Activated T-helper 2 cell treated with anti-CD3 and anti-CD28 coated beads, Interferon-gamma antibody, Interleukin-2, Interleukin-4, amounts not matched to agents 10 μg/mL and 5 μg/mL and 100 μg/mL, durations not matched to agents 14 hours and 24 hours and 36 hours (primary cell): ENCODE data around the gene CAMTA1. TPM values are rescaled to one million over a fixed set of nuclear protein-coding genes. Genes with fewer than 3 reads are reported as not detected.

Experiments used
- DNase-seq: peaks from one replicate; pipeline ENCODE4 v3.0.0; 2021; ENCODE audit warnings: low spot score
- H3K27ac Mint-ChIP-seq: one replicate; pipeline ENCODE4 v1.8.0; 2021; ENCODE audit warnings: mixed read lengths
- H3K27me3 Mint-ChIP-seq: one replicate; pipeline ENCODE4 v1.8.0; 2021; ENCODE audit warnings: low read depth, mixed read lengths
- H3K36me3 Mint-ChIP-seq: one replicate; pipeline ENCODE4 v1.8.0; 2021; ENCODE audit warnings: low read depth, mixed read lengths
- H3K4me1 Mint-ChIP-seq: one replicate; pipeline ENCODE4 v1.8.0; 2021; ENCODE audit warnings: low read depth, mixed read lengths
- H3K4me3 Mint-ChIP-seq: one replicate; pipeline ENCODE4 v1.8.0; 2021; ENCODE audit warnings: low read depth, mild to moderate bottlenecking, moderate library complexity, mixed read lengths
- H3K9me3 Mint-ChIP-seq: one replicate; pipeline ENCODE4 v1.8.0; 2021; ENCODE audit warnings: mixed read lengths
- intact Hi-C: fragments of 100-400 bp; cut with micrococcal nuclease; formaldehyde crosslinking; loops from one replicate; pipeline ENCODE4 v1.15.1; 2023
- total RNA-seq: library from RNA; stranded (reverse); gene quantifications from 2 replicates; pipeline ENCODE4 v1.2.3, GENCODE V29; 2022

CAMTA1 gene
- total RNA-seq, 1 donor from 2014 or later = 62.9 TPM

DNA sequence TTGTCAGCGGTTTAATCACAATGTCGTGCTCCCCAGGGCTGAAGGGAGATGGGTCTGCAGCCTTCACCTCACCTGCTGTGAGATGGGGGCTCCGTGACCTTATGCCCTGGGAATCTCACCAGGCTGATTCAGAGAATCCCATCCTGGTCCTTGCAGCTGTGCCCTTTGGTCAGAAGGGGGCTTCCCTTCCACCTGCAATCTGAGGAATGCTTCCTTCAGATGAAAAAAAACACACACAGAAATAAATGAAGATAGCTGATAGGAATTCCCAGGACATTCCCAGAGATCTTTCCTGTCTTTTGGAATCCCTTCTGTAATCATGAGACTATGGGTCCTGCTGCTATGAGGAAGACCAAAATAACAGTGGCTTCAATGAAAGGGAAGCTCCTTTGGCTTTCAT lies 858.8 kb downstream of the CAMTA1 start:
- Mint-ChIP-seq H3K27me3 (no peaks in the 10 kb centered on the region), H3K4me1 (no peaks in the 10 kb centered on the region)

GRCh38 chr1:7644961-7645750 lies 859.9 kb downstream of the CAMTA1 start:
- DNase-seq = no peak
- no peak overlapping the region for H3K4me3 Mint-ChIP-seq
- H3K27ac Mint-ChIP-seq = no peak overlapping the region
- H3K27me3 Mint-ChIP-seq = no peaks in the 10 kb centered on the region
- no peaks in the 10 kb centered on the region for H3K4me1 Mint-ChIP-seq
- intact Hi-C loops = loop anchor here (5.0 kb wide), 2 partner anchors 193 to 603 kb away; no protein-coding TSS in a partner anchor
- no peaks in the 10 kb centered on the region for H3K36me3 Mint-ChIP-seq
- no peaks in the 10 kb centered on the region for H3K9me3 Mint-ChIP-seq

More for the DNA sequence above, 858.8 kb downstream of the CAMTA1 start:
- DNase-seq = no peak
- intact Hi-C loops = no loop called here
- H3K4me3 Mint-ChIP-seq = no peak overlapping the region
- H3K27ac Mint-ChIP-seq = no peak overlapping the region
- H3K36me3 Mint-ChIP-seq = no peaks in the 10 kb centered on the region
- H3K9me3 Mint-ChIP-seq = no peaks in the 10 kb centered on the region

GRCh38 chr1:7645751-7646048 lies 860.4 kb downstream of the CAMTA1 start:
- no peak for DNase-seq
- H3K4me1 Mint-ChIP-seq = no peaks in the 10 kb centered on the region
- intact Hi-C loops = loop anchor here (5.0 kb wide), 2 partner anchors 193 to 603 kb away; no protein-coding TSS in a partner anchor
- no peak overlapping the region for H3K4me3 Mint-ChIP-seq
- no peaks in the 10 kb centered on the region for H3K27me3 Mint-ChIP-seq
- no peaks in the 10 kb centered on the region for H3K9me3 Mint-ChIP-seq
- H3K27ac Mint-ChIP-seq = no peak overlapping the region
- H3K36me3 Mint-ChIP-seq = no peaks in the 10 kb centered on the region

- Mint-ChIP-seq H3K27me3 (no peaks in the 10 kb centered on the region), H3K4me1 (no peaks in the 10 kb centered on the region), H3K36me3 (no peaks in the 10 kb centered on the region), H3K4me3 (no peak overlapping the region), H3K9me3 (no peaks in the 10 kb centered on the region), H3K27ac (no peak overlapping the region)
- no peak for DNase-seq
- intact Hi-C loops = loop anchor here (5.0 kb wide), 2 partner anchors 194 to 604 kb away; no protein-coding TSS in a partner anchor
These were observed 860.9 kb downstream of the CAMTA1 start for GRCh38 chr1:7646164-7646563.

DNA sequence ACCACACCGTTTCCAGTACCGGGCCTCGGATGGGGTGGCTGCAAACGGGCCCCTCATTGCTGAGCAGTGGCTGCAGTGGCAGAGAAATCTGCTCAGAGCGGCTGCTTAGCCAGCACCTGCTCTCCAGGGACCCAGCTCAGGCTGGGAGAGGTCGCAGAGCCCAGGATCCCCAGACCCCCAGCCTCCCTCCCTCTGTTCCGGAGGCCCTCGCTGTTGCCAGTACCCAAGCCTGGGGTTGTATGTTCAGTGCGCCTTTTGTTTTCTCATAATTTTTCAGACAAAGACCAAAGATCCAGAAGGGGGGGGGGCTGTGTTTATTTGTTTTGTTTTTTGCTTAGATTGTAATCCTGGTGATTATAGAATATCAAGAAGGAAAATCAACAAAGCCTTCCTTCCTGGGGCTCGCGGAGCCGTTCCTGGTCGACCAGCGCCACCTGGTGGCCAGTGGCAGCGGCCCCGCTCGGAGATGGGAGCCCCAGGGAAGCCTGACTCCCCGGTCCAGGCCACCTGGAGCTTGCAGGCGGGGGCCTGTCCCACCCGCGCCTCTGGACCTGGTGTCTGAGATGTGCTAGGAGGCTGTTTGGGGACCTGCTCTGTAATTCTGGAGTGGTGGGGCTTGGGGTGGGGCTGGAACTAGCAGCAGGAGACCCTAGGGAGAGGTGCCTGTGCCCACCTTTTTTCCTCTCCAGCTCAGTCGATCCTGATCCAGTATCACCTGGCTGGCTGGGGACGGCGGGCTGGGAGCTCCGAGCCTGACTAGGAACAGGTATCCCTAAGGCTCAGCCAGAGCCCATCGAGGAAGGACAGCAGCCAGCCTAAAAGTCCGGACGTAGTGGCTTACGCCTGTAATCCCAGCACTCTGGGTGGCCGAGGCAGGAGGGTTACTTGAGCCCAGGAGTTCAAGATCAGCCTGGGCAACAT lies 862.0 kb downstream of the CAMTA1 start:
- H3K4me3 Mint-ChIP-seq = no peak overlapping the region
- H3K27ac Mint-ChIP-seq = no peak overlapping the region
- H3K9me3 Mint-ChIP-seq = no peaks in the 10 kb centered on the region
- peak; percentile 34 for DNase-seq
- intact Hi-C loops = loop anchor here (5.0 kb wide), 2 partner anchors 195 to 605 kb away; no protein-coding TSS in a partner anchor
- H3K27me3 Mint-ChIP-seq = no peaks in the 10 kb centered on the region
- no peaks in the 10 kb centered on the region for H3K36me3 Mint-ChIP-seq
- no peaks in the 10 kb centered on the region for H3K4me1 Mint-ChIP-seq

- Mint-ChIP-seq H3K36me3 (no peaks in the 10 kb centered on the region), H3K9me3 (no peaks in the 10 kb centered on the region), H3K4me1 (no peaks in the 10 kb centered on the region), H3K4me3 (no peak overlapping the region), H3K27ac (no peak overlapping the region), H3K27me3 (no peaks in the 10 kb centered on the region)
- no peak for DNase-seq
- intact Hi-C loops = loop anchor here (5.0 kb wide), 2 partner anchors 197 to 607 kb away; no protein-coding TSS in a partner anchor
These were observed 863.6 kb downstream of the CAMTA1 start for GRCh38 chr1:7648761-7649384.

- Mint-ChIP-seq H3K27me3 (no peaks in the 10 kb centered on the region), H3K27ac (no peak overlapping the region), H3K36me3 (no peaks in the 10 kb centered on the region), H3K4me3 (no peak overlapping the region), H3K4me1 (no peaks in the 10 kb centered on the region), H3K9me3 (peaks cover 7% of the 10 kb centered on the region)
- intact Hi-C loops = no loop called here
- no peak for DNase-seq
These were observed 865.5 kb downstream of the CAMTA1 start for GRCh38 chr1:7650801-7651200.

DNA sequence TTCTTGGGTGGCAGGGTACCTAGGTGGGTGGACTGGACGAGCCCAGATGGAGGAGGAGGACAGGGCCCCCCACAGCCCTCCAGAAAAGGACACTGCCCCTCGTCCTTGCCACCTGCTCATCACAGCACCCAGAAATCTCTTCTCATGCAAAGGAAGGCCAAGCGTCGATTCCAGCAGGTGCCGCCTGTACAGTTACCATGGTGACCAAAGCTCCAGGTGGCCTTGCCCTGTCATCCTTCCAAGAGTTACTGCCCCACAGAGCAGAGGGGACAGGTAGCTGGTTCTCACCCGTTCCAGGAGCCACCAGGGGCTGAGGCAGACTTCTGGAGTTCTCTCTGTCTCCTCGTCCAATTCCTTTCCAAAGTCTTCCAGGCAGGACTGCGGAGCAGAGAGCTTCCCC lies 865.9 kb downstream of the CAMTA1 start:
- no peaks in the 10 kb centered on the region for H3K4me1 Mint-ChIP-seq
- intact Hi-C loops = no loop called here
- H3K9me3 Mint-ChIP-seq = peaks cover 7% of the 10 kb centered on the region
- H3K27me3 Mint-ChIP-seq = no peaks in the 10 kb centered on the region
- H3K4me3 Mint-ChIP-seq = no peak overlapping the region
- H3K36me3 Mint-ChIP-seq = no peaks in the 10 kb centered on the region
- no peak for DNase-seq
- H3K27ac Mint-ChIP-seq = no peak overlapping the region

DNA sequence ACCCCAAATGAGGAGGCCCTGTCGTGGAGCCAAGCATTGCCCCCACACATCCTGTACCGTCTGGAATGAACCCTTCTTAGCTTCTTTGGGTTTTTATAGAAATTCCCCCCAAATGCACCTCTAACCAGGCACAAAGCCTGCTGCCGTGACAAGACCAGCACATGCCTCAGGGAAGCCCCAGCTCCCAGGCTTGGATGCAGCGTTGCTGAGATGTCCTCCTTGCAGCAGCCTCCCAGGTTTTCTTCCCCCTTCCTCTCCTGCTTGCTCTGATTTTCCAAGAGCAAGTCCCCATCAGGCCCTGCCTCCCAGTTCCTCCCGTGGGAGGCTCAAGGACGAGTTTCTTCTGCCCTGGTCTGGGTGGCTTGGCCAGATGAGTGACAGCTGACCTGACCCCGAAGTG lies 866.8 kb downstream of the CAMTA1 start:
- no peaks in the 10 kb centered on the region for H3K36me3 Mint-ChIP-seq
- H3K9me3 Mint-ChIP-seq = peaks cover 7% of the 10 kb centered on the region
- no peak overlapping the region for H3K27ac Mint-ChIP-seq
- H3K4me1 Mint-ChIP-seq = no peaks in the 10 kb centered on the region
- H3K4me3 Mint-ChIP-seq = no peak overlapping the region
- H3K27me3 Mint-ChIP-seq = no peaks in the 10 kb centered on the region
- DNase-seq = no peak
- intact Hi-C loops = no loop called here

DNA sequence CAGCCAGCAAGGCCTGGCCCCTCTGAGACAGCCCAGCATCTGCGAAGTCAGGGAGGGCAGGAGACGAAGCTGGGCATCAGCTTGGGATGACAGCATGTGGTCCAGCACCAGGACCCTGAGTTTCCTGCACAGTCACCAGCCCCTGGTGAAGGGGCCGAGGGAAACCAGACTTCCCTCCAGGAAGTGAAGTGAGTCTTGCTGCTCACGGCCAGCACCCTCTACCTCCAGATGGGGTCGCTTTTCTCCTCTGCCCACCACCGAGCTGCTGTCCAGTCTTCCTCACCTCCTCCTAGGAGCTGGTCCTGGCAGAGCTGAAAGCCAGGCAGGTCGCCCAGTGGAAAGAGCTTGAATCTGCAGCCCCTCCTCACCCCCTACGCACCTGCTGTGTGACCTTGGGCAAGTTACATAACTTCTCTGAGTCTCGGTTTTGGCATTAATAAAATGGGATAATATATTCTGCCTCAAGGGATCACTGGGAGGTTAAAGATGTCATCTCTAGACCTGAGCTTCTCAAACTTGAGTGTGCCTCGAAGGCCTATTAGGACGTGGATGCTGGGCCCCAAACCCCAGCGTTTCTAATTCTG lies 867.4 kb downstream of the CAMTA1 start:
- intact Hi-C loops = no loop called here
- Mint-ChIP-seq H3K9me3 (peaks cover 7% of the 10 kb centered on the region), H3K4me3 (no peak overlapping the region), H3K27me3 (no peaks in the 10 kb centered on the region), H3K4me1 (no peaks in the 10 kb centered on the region), H3K27ac (no peak overlapping the region), H3K36me3 (no peaks in the 10 kb centered on the region)
- no peak for DNase-seq

- no peaks in the 10 kb centered on the region for H3K36me3 Mint-ChIP-seq
- intact Hi-C loops = no loop called here
- no peak for DNase-seq
- H3K4me3 Mint-ChIP-seq = no peak overlapping the region
- no peaks in the 10 kb centered on the region for H3K27me3 Mint-ChIP-seq
- no peaks in the 10 kb centered on the region for H3K4me1 Mint-ChIP-seq
- H3K9me3 Mint-ChIP-seq = peaks cover 7% of the 10 kb centered on the region
- H3K27ac Mint-ChIP-seq = no peak overlapping the region
These were observed 869.5 kb downstream of the CAMTA1 start for GRCh38 chr1:7654725-7655124.

DNA sequence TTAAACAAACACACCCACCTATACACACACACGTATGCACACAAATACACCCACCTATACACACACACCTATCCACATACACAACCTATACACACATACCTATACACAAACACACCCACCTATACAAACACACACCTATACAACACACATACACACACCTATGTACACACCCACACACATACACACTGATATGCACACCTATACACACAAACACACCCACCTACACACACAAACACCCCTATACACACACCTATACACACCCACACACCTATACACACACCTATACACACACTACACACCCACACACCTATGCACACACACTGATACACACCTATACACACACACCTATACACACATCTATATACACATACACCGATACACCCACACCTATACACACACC lies 870.1 kb downstream of the CAMTA1 start:
- intact Hi-C loops = no loop called here
- H3K27ac Mint-ChIP-seq = no peak overlapping the region
- H3K9me3 Mint-ChIP-seq = peaks cover 7% of the 10 kb centered on the region
- no peak for DNase-seq
- H3K4me1 Mint-ChIP-seq = no peaks in the 10 kb centered on the region
- H3K27me3 Mint-ChIP-seq = no peaks in the 10 kb centered on the region
- H3K4me3 Mint-ChIP-seq = no peak overlapping the region
- H3K36me3 Mint-ChIP-seq = no peaks in the 10 kb centered on the region
